T-helper 1 cell treated with Interleukin-12 subunit alpha and Interleukin-12 subunit beta and Interleukin-4 antibody, amounts not matched to agents 30 ng/mL and 1 ng/mL, for 36 hours (primary cell): ENCODE data around the gene BLMH. TPM values are rescaled to one million over a fixed set of nuclear protein-coding genes. Genes with fewer than 3 reads are reported as not detected.

ENCODE experiments used
- intact Hi-C: fragments of 100-400 bp; cut with micrococcal nuclease; formaldehyde crosslinking; loops from one replicate; pipeline ENCODE4 v1.15.1; 2024
- total RNA-seq: library from RNA; stranded (reverse); gene quantifications from 2 replicates; pipeline ENCODE4 v1.2.3, GENCODE V29; 2022

The BLMH gene
- total RNA-seq, 1 donor from 2014 or later: 62.9 TPM

DNA sequence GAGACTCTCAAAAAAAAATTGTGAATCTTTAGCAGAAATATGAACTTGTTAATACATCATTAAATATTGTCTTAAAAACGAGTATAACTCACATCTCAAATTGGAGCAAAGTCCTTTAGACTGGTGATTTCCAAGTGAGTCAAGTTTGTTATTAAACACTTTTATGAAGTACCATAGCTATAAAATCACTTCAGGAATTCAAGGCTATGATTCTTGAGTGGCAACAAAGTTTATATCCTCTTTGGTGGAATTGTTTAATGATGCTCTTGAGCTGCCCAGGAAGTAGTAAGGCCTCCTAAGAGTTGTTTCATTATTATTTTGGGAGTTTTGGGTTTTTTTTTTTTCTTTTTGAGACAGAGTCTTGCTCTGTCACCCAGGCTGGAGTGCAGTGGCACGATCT is 16.7 kb upstream of the BLMH start:
- intact Hi-C loops: no loop called here

DNA sequence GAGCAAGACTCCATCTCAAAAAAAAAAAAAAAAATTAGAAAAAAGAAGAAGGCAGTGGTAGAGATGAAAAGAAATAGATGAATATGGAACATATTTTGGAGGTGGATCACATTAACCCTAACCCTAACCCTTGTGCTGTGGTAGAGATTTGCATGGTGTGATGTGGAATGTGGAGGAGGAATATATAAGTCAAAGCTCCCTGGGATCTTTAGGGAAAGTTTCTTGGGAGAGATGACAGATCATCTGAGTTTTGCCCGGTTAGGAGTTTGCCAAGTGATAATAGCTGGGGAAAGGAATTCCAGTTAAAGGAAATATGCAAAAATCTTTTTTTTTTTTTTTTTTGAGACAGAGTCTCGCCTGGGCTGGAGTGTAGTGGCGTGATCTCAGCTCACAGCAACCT is 13.0 kb upstream of the BLMH start:
- intact Hi-C loops: no loop called here

DNA sequence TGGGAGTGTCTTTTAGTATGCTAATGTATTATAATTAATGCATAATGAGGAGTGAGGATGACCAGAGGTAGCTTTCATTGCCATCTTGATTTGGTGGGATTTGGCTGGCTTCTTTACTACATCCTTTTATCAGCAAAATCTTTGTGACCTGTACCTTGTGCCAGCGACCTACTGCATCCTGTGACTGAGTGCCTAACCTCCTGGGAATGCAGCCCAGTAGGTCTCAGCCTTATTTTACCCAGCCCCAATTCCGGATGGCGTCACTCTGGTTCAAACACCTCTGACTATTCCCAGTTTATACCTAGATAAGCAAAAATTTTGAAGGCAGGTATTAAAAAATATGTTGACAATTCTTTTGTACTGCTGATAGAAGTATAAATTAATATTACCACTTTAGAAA is 10.5 kb upstream of the BLMH start:
- intact Hi-C loops: no loop called here

DNA sequence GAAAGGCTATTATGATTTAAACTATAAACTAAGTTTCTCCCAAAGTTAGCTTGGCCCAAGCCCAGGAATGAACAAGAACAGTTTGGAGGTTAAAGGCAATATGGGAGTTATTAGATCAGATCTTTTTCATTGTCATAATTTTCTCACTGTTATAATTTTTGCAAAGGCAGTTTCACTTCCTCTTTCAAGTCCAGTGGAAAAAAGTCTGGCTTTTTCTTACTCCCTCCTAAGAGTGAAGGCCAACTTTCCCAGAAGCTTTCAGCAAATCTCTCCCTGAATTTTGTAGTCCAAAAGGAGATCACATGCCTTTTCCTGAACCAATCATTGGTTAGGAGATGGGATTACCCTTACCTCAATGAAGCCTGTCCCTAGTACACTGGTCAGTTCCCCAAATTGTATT is 9.1 kb upstream of the BLMH start:
- intact Hi-C loops: no loop called here

DNA sequence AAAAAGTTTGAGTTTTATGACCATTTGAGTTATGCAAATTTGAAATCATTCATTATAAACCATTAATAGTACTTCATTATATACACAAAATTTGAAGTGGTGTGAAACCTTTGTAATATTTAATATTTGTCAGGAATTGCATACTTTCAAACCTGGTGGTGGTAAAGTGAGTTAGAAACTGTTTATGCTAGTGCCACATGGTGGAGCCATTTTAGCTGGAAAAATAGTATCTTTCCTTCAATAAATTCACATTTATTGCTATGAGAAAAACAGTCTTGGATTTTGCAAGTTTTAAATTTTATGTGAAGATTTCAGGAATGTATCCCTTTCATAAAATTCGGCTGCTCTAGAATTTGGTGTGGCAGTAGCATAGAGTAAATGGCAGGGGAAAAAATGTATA is 7.3 kb upstream of the BLMH start:
- intact Hi-C loops: no loop called here

DNA sequence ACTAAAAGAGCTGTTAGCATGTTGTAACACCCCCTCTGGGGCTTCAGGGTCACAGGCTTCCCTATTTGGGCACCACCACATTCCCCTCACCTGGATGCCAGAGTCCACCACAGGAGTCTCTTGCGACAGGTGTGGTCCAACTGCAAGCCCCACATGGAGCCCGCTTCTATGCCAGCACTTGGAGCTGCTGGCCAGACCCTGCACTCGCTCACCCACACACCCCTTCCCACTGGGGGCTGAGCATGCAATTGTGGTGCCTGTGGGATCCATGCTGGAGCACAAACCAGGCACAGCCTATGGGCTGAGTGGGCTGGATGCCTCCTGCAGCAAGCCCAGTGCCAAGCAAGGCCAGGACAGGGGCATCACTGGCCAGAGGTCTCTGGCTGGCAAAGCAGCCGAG is 6.0 kb upstream of the BLMH start:
- intact Hi-C loops: no loop called here

DNA sequence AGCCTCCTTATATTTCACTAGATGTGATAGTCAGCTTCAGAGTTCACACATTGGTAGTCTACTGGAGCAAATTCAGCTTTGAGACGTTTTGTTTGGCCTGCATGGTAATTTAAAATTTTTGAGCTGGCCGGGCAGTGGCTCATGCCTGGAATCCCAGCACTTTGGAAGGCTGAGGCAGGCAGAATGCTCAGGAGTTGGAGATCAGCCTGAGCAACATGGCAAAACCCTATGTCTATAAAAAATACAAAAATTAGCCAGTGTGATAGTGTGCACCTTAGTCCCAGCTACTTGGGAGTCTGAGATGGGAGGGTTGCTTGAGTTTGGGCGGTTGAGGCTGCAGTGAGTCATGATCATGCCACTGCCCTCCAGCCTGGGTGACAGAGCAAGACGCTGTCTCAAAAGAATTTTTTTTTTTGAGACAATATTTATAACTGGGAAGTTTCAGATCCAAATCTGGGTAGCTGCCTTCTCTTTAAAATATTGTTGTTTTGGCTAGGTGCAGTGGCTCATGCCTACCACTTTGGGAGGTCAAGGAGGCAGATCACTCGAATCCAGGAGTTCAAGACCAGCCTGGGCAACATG is 4.8 kb upstream of the BLMH start:
- intact Hi-C loops: no loop called here

DNA sequence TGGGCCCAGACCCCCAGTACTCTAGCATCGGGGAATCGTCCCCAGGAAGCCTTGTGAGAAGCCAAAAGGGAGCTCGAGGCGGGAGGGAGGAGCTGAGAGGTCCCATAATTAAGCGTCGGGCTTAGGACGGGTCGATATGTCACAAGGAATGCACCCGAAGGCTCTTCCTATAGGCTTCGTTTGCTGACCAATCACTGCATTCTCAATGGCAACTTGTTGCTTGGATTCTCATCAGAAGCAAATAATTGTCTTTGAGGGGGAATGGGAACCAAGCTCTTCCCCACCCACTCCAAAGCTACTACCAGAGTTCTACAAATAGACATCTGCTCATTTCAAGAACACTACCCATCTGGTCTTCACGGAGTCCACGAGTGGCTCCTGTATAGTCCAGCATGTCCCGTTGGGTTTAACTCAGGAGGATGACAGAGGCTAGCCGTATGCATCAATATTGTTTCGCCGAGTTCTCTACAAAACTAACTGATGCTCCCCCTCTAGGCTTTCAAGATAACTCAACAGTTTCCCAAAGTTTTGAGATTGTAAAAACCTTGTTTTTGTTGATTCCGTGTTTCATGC is 628 bp upstream of the BLMH start:
- intact Hi-C loops: loop anchor here (1.0 kb wide), 1 partner anchor 44 kb away; no protein-coding TSS in a partner anchor

DNA sequence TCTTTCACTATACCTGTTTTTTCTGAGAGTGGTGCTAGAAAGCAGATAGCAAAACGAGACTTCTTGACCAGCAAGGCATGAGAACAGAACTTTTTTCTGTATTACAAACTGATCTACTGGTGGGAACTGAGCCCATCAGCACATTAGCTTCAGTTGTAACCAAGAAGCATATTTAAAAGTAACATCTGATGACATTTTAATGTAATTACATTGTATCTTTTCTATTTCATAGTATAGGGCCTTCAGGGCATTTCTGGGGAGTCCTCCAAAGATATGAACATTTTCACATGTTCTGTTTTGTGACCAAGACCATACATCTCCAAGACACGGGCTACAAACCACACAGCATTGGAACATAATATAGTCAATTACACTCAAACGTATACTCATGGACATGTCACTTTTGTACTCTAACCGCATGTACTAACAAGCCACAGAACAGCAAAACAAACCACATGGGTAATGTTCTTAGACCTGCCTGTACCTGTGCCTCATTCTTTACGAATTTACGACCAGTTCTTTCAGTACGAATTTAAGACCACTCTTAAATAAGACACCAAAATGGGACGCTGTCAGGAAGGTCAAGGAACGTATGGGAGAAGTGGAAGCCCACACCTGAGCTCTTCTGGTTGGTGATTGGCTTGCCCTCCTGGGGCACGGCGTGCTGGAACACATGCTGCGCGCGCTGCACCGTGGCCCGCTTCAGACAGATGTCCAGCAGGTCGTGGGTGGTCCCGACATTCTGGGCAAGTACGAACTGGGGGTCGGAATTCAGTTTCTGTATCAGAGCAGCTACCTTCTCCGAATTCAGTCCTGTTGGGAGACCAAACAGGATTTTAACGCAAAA is 825 bp downstream of the BLMH start:
- intact Hi-C loops: loop anchor here (1.0 to 2.0 kb wide), 4 partner anchors 74 to 186 kb away; partner anchors contain the start of genes CPD, GOSR1 and NSRP1

DNA sequence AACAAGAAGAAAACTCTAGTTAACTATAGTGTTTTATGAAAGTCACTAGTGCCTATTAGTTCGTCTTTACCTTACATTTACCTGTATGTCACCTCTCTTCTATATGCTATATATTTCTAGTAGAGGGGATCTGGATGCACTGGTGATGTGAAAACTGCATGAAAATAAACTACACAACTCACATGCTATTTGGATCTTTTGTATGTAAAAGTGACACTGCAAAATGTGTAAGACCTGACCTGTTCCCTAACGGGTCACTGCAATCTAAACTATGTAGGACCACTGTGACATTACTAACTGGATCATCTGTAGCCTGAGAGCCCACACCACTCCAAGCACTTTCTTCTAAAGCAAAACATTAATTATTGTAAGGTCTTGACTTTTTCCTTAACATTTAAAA is 1.7 kb downstream of the BLMH start:
- intact Hi-C loops: loop anchor here (2.0 kb wide), 3 partner anchors 75 to 187 kb away; partner anchors contain the start of genes GOSR1 and NSRP1

DNA sequence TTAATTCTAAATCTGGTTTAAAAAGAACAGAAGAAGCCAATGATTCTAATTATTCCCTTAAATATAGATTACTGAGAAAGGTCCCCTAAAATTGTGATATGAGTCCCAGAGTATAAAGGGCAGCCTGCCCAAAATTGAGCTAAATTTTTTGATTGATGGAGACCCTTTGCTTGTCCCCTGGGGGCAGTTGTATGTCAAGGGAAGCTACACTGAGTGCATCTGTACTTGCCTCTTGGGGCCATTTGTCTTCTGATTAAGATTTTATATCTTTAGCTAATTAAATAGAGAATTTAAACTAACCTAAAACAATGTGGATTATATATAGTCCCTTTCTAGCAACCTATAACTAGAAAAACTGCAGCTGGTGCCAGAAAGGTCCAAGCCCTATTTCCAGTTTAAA is 12.6 kb downstream of the BLMH start:
- intact Hi-C loops: no loop called here

DNA sequence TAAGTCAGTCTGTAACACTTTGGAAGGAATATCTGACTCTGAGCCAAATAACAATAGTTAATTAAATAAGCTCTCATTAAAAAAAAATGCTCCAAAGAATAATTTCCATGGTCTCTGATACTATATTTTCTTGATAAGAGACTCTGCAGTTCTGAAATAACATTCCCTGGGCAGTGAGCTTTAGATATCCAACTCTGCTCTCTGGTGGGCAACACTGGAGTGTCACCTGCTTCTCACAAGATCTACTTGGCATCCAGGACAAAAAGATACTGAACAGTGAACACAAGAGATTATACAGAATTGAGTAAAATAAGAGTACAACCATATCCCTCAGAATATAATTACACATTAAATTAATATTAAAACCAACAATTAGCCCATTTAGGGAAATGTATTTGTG is 13.7 kb downstream of the BLMH start:
- intact Hi-C loops: loop anchor here (1.0 kb wide), 1 partner anchor 174 kb away; no protein-coding TSS in a partner anchor

DNA sequence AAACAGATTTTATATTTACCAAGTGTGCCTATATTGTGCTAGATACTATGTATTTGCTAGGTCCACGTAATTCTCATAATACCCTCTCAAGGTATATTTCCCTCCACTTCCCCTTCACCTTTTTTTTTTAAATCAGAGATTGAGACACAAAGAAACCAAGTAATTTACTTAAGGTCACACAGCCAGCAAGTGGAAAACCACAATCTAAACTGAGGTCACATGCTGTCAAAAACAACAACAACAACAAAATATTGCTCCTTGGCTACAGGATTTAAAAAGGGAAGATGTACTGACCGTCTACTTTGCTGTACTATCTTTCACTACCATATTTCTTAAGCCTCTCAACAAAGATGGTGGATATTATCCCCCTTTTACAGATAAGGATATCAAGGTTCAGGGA is 15.8 kb downstream of the BLMH start:
- intact Hi-C loops: no loop called here

DNA sequence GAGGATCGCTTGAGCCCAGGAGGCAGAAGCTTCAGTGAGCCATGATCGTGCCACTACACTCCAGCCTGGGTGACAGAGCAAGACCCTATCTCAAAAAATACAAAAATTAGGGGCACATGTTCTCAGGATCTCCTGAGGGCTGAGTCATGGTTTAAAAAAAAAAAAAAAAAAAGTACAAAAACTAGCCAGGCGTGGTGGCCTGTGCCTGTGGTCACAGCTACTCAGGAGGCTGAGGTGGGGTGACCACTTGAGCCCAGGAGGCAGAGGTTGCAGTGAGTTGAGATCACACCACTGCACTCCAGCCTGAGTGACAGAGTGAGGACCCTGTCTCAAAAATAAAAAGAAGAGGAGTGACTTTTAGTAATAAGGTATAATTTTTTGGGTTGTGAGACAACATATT is 16.9 kb downstream of the BLMH start:
- intact Hi-C loops: no loop called here

DNA sequence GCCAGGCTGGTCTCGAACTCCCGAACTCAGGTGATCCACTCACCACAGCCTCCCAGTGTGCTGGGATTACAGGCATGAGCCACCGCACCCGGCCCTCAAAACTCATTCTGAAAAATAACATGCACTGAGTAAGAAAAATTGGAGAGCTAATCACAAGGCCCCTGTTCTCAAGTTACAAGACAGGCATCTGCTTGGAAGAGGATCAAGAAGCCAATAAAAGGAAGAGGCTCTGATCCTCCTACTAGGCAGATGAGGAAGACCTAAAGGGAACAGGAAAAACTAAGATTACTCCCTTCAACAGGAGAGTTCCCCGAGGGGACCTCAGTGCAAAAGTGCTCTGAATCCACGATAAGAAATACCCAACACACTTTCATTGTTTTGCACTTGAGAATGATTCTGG is 18.4 kb downstream of the BLMH start:
- intact Hi-C loops: no loop called here

DNA sequence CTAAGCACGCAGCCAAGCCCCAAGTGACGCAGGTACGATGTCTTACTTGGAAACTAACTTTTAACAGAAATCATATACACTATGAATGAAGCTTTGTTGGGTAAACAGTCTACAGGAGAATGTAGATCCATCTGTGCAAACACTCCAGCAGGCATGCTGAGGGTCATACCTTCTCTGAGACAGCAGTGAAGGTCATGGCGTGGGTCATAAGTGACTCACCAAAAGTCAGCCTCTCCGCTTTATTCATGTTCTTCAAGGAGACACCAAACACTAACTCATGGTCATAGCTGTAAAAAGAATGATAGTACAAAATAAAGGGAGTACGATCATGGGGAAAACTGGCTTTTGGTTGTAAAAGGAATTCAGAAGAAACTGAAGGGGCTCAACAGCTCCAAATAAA is 20.6 kb downstream of the BLMH start:
- intact Hi-C loops: no loop called here

DNA sequence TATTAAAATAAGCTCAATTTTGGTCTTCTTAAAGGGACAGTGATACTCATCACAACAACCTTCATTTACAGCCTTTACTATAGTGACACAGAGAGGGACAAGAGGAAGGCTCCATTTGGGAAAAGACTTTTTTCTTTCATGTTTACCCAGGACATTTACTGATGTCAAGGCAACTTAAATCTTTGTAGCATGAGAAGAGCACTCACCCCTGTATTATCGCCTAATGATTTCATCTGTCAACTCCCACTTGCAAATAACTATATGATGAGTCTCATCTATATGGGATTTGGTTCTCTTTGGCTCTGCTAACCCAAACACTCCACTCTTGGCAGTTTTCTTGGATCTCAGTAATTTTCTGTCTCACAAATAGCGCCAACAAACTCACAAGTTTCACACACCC is 24.1 kb downstream of the BLMH start:
- intact Hi-C loops: no loop called here

DNA sequence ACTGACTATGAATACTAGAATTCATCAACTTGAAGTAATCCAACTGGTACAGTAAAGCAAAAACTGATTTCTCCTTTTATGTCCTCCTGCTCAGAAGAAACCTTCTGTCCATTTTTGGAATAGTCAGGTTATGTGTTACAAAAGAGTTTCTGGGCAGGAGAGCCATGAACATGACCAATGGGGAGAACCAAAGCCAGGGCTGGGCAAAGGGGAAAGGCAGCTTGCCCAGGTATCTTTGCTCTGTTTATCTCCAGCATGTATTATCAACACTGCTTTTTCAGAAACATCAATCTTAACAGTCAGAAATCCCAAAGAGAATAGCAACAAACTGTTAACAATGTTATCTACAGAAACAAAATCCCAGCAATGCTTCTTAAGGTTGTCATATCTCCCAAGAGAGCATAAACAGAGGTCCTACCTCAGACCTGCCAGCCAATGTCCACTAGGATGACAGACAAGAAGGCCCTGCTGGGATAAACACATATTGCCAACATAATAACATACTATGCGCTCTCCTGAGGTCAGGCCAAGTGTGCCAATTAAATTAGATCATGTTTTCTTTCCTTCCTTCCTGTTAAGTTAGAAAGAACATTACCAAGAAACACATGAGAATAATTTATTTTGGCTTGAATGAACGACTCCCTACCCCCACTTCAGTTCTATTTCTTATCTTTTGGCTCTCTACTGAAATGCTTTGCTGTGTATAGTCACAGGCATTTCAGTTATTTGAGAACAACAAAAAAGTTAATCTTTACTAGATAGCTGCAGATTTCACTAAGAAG is 28.0 kb downstream of the BLMH start:
- intact Hi-C loops: no loop called here

DNA sequence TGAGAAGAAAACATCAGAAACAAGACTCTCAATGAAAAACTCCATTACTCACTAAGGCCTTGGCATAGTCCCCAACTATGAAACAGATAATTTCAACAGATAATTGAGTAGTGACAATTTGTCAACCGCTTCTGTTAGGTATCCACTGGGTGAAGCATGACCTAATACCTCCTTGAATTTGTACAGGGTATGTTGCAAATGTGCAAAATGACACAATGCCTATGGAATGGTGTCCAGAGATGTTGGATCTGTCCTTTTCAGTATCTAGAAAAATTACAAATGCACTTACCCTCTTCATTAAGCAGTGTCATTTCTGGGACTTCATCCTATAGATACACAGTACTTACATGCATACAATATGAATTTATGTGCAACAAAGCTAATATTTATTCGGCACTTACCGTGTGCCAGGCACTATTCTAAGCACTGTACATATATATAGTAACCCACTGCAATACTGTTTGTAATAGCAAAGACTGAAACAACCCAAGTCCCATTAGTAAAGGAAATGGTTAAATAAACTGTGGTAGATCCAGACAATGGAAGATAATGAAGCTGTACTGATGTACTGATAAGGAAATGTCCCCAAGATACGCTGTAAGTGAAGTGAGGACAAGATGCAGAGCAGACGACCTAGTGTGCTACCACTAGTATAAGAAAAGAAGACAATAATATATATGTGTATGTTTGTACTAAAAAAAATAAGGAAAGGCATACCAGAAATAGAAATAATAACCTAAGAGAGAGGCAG is 34.8 kb downstream of the BLMH start:
- intact Hi-C loops: no loop called here

DNA sequence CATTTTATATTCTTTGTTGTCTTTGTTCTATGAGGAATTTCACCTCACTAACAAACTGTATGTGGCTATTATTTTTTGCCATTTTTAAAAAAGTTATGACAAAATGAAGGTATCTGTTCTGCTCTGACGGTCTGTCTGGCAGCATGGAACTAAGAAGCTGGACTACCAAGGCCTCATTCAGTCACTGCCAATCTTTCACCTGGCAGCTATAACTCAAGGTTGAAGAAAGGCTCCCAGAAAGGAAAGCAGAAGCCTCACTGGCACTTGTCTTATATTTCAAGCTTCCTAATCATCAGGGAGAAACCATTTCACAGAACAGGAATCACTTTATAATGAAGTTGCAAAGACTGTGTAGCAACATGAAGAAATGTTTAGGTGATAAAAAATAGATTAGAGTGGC is 37.6 kb downstream of the BLMH start:
- intact Hi-C loops: no loop called here

DNA sequence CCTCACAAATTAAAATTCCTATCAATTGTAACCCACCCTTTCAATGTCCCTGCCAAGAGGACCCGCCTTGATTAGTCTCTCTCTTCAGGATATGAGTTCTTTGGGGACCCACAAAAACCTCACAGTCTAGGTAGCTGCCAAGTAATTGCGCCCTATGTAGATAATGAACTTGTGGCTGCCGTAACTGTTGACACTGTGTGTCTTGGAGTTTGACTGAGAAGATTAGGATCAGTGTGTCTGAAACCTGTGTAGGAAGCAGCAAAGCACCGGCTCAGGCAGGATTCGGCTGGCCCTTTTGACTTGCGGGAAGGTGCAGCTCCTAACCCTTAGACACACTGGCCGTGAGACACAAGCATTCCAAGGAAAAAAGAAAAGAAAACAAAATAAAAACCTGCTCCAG is 38.4 kb downstream of the BLMH start:
- intact Hi-C loops: no loop called here
